CD14-positive monocyte (primary cell): Measurements from ENCODE around the gene SNX8. TPM values are rescaled to one million over a fixed set of nuclear protein-coding genes. Genes with fewer than 3 reads are reported as not detected.

Experiments used
- DNase-seq, 3 donors: peaks; one replicate each; pipeline ENCODE4 v3.0.0-alpha.2; 2011 to 2022
- H2AFZ ChIP-seq: 2 replicates; pipeline ENCODE4 v1.6.0; 2012; ENCODE audit warnings: mild to moderate bottlenecking, low read depth, low read length, inconsistent platforms; ENCODE audit not compliant: insufficient read depth, poor library complexity, severe bottlenecking
- H3K27ac ChIP-seq, 2 donors: 1 replicate in 1 of 2; 2 replicates in 1 of 2; pipeline ENCODE4 v1.5.1; 2012 to 2013; ENCODE audit warnings: low read length in 2 of 2, control low read depth in 1 of 2, inconsistent platforms in 1 of 2, low read depth in 1 of 2, mild to moderate bottlenecking in 1 of 2
- H3K27me3 ChIP-seq, 2 donors: one replicate each; pipeline versions ENCODE4 v1.6.0 to v1.6.1; 2011 to 2013; ENCODE audit warnings: low read length in 2 of 2; ENCODE audit not compliant: control insufficient read depth in 2 of 2, insufficient read depth in 2 of 2
- H3K36me3 ChIP-seq, 2 donors: replicated peaks in 1 of 2; 1 replicate in 1 of 2; 2 replicates in 1 of 2; pipeline versions ENCODE4 v1.5.1 to v1.6.1; 2012 to 2013; ENCODE audit warnings: low read length in 2 of 2, control low read depth in 1 of 2, inconsistent platforms in 1 of 2, mild to moderate bottlenecking in 1 of 2; ENCODE audit not compliant: insufficient read depth in 2 of 2, control insufficient read depth in 1 of 2
- H3K4me1 ChIP-seq, 2 donors: 1 replicate in 1 of 2; 2 replicates in 1 of 2; pipeline versions ENCODE4 v1.5.1 to v1.6.1; 2012 to 2013; ENCODE audit warnings: low read length in 2 of 2, control low read depth in 1 of 2, inconsistent platforms in 1 of 2, mild to moderate bottlenecking in 1 of 2, moderate library complexity in 1 of 2; ENCODE audit not compliant: insufficient read depth in 2 of 2, control insufficient read depth in 1 of 2
- H3K4me2 ChIP-seq: replicated peaks from 2 replicates; pipeline ENCODE3; 2012; ENCODE audit warnings: low read length, moderate library complexity, mild to moderate bottlenecking; ENCODE audit not compliant: poor library complexity, severe bottlenecking; ENCODE audit errors: extremely low read depth
- H3K4me3 ChIP-seq, 3 experiments: fragments of 200-600 bp in 1 of 3; sonication (generic) in 1 of 3; replicated peaks in 1 of 3; 1 replicate in 2 of 3; 2 replicates in 1 of 3; pipeline ENCODE4 v1.5.1; 2011 to 2013; ENCODE audit warnings: low read length in 3 of 3, mild to moderate bottlenecking in 3 of 3, control low read depth in 2 of 3, low read depth in 2 of 3, inconsistent platforms in 1 of 3, moderate library complexity in 1 of 3
- H3K79me2 ChIP-seq: 2 replicates; pipeline ENCODE4 v1.6.0; 2012; ENCODE audit warnings: mild to moderate bottlenecking, control low read depth, inconsistent platforms, low read length, moderate library complexity; ENCODE audit not compliant: insufficient read depth
- H3K9ac ChIP-seq: 2 replicates; pipeline ENCODE4 v1.6.0; 2017; ENCODE audit warnings: low read length, mild to moderate bottlenecking; ENCODE audit not compliant: insufficient read depth, poor library complexity, severe bottlenecking
- H3K9me3 ChIP-seq, 2 donors: replicated peaks in 1 of 2; 1 replicate in 1 of 2; 2 replicates in 1 of 2; pipeline versions ENCODE4 v1.5.1 to v1.6.1; 2012 to 2013; ENCODE audit warnings: low read length in 2 of 2, control low read depth in 1 of 2; ENCODE audit not compliant: control insufficient read depth in 1 of 2, insufficient read depth in 1 of 2
- H4K20me1 ChIP-seq: 2 replicates; pipeline ENCODE4 v1.6.0; 2012; ENCODE audit warnings: mild to moderate bottlenecking, low read length, control low read depth, moderate library complexity; ENCODE audit not compliant: insufficient read depth
- H3K27ac Mint-ChIP-seq, 7 donors: one replicate each; pipeline ENCODE4 v1.8.0; 2020; ENCODE audit warnings: mild to moderate bottlenecking in 7 of 7, mixed read lengths in 7 of 7, moderate library complexity in 6 of 7, inconsistent platforms in 2 of 7
- H3K27me3 Mint-ChIP-seq, 3 donors: one replicate each; pipeline ENCODE4 v1.8.0; 2021 to 2022; ENCODE audit warnings: low read depth in 3 of 3, mild to moderate bottlenecking in 3 of 3, mixed read lengths in 3 of 3, moderate library complexity in 3 of 3, inconsistent platforms in 1 of 3
- H3K36me3 Mint-ChIP-seq, 2 donors: one replicate each; pipeline ENCODE4 v1.8.0; 2020; ENCODE audit warnings: mixed read lengths in 2 of 2, inconsistent platforms in 1 of 2, mild to moderate bottlenecking in 1 of 2
- H3K4me1 Mint-ChIP-seq: one replicate; pipeline ENCODE4 v1.8.0; 2020; ENCODE audit warnings: mild to moderate bottlenecking, mixed read lengths
- H3K4me3 Mint-ChIP-seq, 2 donors: one replicate each; pipeline ENCODE4 v1.8.0; 2020; ENCODE audit warnings: mild to moderate bottlenecking in 2 of 2, mixed read lengths in 2 of 2, moderate library complexity in 1 of 2
- H3K9me3 Mint-ChIP-seq, 7 donors: one replicate each; pipeline ENCODE4 v1.8.0; 2020 to 2022; ENCODE audit warnings: mixed read lengths in 7 of 7, mild to moderate bottlenecking in 6 of 7, moderate library complexity in 6 of 7, inconsistent platforms in 2 of 7
- WGBS: methylation state at CpG from one replicate; pipeline ENCODE4 v1.1.5; 2013; ENCODE audit warnings: missing lambda C conversion rate; ENCODE audit not compliant: insufficient coverage; 5-methylcytosine and 5-hydroxymethylcytosine counted together
- intact Hi-C, 2 donors: fragments of 100-400 bp; cut with micrococcal nuclease; formaldehyde crosslinking; loops; one replicate each; pipeline versions ENCODE4 v1.15.0 to v1.15.1; 2023
- polyA plus RNA-seq, 3 donors: library from polyadenylated mRNA; depleted of rRNA in 1 of 3; unstranded in 2 of 3; stranded (reverse) in 1 of 3; fragments of 300-500 nt in 2 of 3; fragments of >200 nt in 1 of 3; fragmentation: Illumina TruSeq in 2 of 3; gene quantifications; 1 replicate in 2 of 3; 2 replicates in 1 of 3; pipeline ENCODE4 v1.2.3, GENCODE V29; 2012 to 2021
- TF ChIP-seq, protein P1 (sequence below): fragments of 200-600 bp; IDR thresholded peaks from one replicate; pipeline ENCODE4 v1.8.0; 2022; ENCODE audit warnings: antibody characterized with exemption, mild to moderate bottlenecking

The SNX8 gene
- polyA plus RNA-seq, 3 donors: 15.4 to 43.7 (median 41.9) TPM

- H3K9me3 ChIP-seq: no peaks in the 10 kb centered on the region
- WGBS: 99% methylated on average over 10 of the region's 11 CpGs
- H3K27ac ChIP-seq: peak overlapping the region in 1 of 2 donors; percentile 20
- TF ChIP-seq, protein P1, sequence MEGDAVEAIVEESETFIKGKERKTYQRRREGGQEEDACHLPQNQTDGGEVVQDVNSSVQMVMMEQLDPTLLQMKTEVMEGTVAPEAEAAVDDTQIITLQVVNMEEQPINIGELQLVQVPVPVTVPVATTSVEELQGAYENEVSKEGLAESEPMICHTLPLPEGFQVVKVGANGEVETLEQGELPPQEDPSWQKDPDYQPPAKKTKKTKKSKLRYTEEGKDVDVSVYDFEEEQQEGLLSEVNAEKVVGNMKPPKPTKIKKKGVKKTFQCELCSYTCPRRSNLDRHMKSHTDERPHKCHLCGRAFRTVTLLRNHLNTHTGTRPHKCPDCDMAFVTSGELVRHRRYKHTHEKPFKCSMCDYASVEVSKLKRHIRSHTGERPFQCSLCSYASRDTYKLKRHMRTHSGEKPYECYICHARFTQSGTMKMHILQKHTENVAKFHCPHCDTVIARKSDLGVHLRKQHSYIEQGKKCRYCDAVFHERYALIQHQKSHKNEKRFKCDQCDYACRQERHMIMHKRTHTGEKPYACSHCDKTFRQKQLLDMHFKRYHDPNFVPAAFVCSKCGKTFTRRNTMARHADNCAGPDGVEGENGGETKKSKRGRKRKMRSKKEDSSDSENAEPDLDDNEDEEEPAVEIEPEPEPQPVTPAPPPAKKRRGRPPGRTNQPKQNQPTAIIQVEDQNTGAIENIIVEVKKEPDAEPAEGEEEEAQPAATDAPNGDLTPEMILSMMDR: no peak
- H4K20me1 ChIP-seq: peaks cover 2% of the 10 kb centered on the region
- Mint-ChIP-seq H3K4me1 (peaks cover 9% of the 10 kb centered on the region), H3K9me3 (peaks cover 0 to under 1% (median 0%) of the 10 kb centered on the region in 7 donors), H3K4me3 (no peak overlapping the region), H3K36me3 (peaks cover 71 to 86% of the 10 kb centered on the region in 2 donors), H3K27ac (peak overlapping the region in 2 of 7 donors; percentile 8 to 70), H3K27me3 (peaks cover 0 to 2% (median 0%) of the 10 kb centered on the region in 3 donors)
- H3K9ac ChIP-seq: no peak overlapping the region
- peaks cover 41 to 76% of the 10 kb centered on the region in 2 donors for H3K36me3 ChIP-seq
- H3K4me2 ChIP-seq: no peak overlapping the region
- no peak overlapping the region for H3K4me3 ChIP-seq
- H3K27me3 ChIP-seq: no peaks in the 10 kb centered on the region
- no peaks in the 10 kb centered on the region for H3K79me2 ChIP-seq
- H2AFZ ChIP-seq: no peak overlapping the region
- H3K4me1 ChIP-seq: peaks cover 0 to 7% of the 10 kb centered on the region in 2 donors
- no peak for DNase-seq
- intact Hi-C loops: no loop called here
Measured at GRCh38 chr7:2204446-2204845, 109.8 kb downstream of the SNX8 start.

DNA sequence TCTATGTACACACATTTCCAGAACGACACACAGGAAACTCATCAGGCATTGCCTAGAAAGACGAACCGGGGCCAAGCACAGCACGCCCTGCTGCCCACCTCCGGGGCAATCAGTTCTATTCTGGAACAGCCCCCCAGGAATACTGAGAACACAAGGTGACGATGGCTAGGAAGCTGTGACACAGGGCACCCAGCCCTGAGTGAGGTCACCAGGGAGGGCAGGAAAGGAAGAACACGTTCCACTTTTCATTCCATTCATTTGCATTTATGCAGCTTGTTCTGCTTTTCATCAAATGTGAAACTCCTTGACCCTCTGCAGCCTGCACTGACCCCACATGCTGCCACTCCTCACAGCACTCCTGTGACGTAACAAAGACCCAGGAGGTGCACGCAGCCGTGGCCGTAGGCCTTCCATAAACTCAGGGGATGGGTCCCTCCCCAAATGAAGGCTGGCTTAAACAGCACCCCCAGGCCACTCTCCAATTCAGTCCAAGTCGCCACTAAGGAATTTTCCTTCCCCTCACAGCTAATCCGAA is 110.4 kb downstream of the SNX8 start:
- intact Hi-C loops: no loop called here
- Histone ChIP-seq H3K4me3 (no peak overlapping the region), H3K4me1 (peaks cover 0 to 7% of the 10 kb centered on the region in 2 donors), H3K79me2 (no peaks in the 10 kb centered on the region), H4K20me1 (no peaks in the 10 kb centered on the region), H3K9ac (no peak overlapping the region), H3K9me3 (no peaks in the 10 kb centered on the region), H3K27ac (peak overlapping the region in 1 of 2 donors; percentile 20), H3K4me2 (no peak overlapping the region), H2AFZ (no peak overlapping the region), H3K27me3 (no peaks in the 10 kb centered on the region), H3K36me3 (peaks cover 44 to 76% of the 10 kb centered on the region in 2 donors)
- Mint-ChIP-seq H3K4me1 (peaks cover 9% of the 10 kb centered on the region), H3K36me3 (peaks cover 75 to 87% of the 10 kb centered on the region in 2 donors), H3K27ac (peak overlapping the region in 5 of 7 donors; percentile 33 to 88 (median 70)), H3K9me3 (peaks cover 0 to 2% (median 0%) of the 10 kb centered on the region in 7 donors), H3K27me3 (peaks cover 0 to 2% (median 0%) of the 10 kb centered on the region in 3 donors), H3K4me3 (no peak overlapping the region)
- DNase-seq: peak; percentile 5 to 34 (median 9)
- TF ChIP-seq, protein P1: no peak
- WGBS: 75% methylated on average over 8 of the region's 13 CpGs
